ENCODE data around the gene BPIFA1. TPM values are rescaled to one million over a fixed set of nuclear protein-coding genes. Genes with fewer than 3 reads are reported as not detected.

BPIFA1 gene
- total and polyA plus RNA-seq, 9 of the 15 experiments (the other 6 are each of a cell fraction or from before 2014, with no cell fraction given) = not detected

- POLR2A ChIA-PET = interaction anchor here (0.6 to 0.7 kb wide), 2 partner anchors 27 to 306 kb away, joined by 3 read pairs; no protein-coding TSS in a partner anchor
- H3K9ac ChIP-seq (ENCODE audit: insufficient read depth in 1 of 2, low read depth in 2 of 2, low read length in 2 of 2) = no peak overlapping the region
- FAIRE-seq (no peak), DNase-seq (ENCODE audit: extremely low read depth in 1 of 4, low spot score in 3 of 4) (no peak), ATAC-seq (no peak)
- no peak overlapping the region for H2AFZ ChIP-seq (ENCODE audit: low read depth, low read length)
- H4K20me1 ChIP-seq (replicated peaks; ENCODE audit: control insufficient read depth, insufficient read depth, low read length) = no peaks in the 10 kb centered on the region
- no peaks in the 10 kb centered on the region for H3K79me2 ChIP-seq (ENCODE audit: control insufficient read depth, insufficient read depth, low read length)
- TF ChIP-seq FOXK2 (conservative IDR thresholded peaks at IDR 0.05 in 1 of 2, IDR thresholded peaks at IDR 0.05 in 1 of 2; ENCODE audit: low read depth in 2 of 2) (no peak), HINFP (tag; conservative IDR thresholded peaks at IDR 0.05; ENCODE audit: low read depth) (no peak), ZNF165 (CRISPR knock-in tag; IDR thresholded peaks at IDR 0.05; ENCODE audit: borderline replicate concordance) (no peak), THAP7 (CRISPR knock-in tag; IDR thresholded peaks at IDR 0.05) (no peak), MYNN (IDR thresholded peaks at IDR 0.05) (no peak), MYNN (CRISPR knock-in tag; IDR thresholded peaks at IDR 0.05) (no peak), ZZZ3 (IDR thresholded peaks at IDR 0.05) (no peak), ZNF174 (CRISPR knock-in tag; IDR thresholded peaks at IDR 0.05) (no peak), DMBX1 (CRISPR knock-in tag; IDR thresholded peaks at IDR 0.05; ENCODE audit: borderline replicate concordance) (no peak), MAFF (IDR thresholded peaks at IDR 0.05; ENCODE audit: low read length) (no peak), RBM39 (optimal IDR thresholded peaks at IDR 0.05; ENCODE audit: low read depth, low read length) (no peak), SOX6 (IDR thresholded peaks at IDR 0.05) (no peak), ZNF24 (IDR thresholded peaks at IDR 0.05) (no peak), CBFB (CRISPR knock-in tag; IDR thresholded peaks at IDR 0.05) (no peak)
- no peak overlapping the region for H3K4me2 ChIP-seq (ENCODE audit: insufficient read depth, low read length)
- H3K9me1 ChIP-seq (ENCODE audit: control insufficient read depth, insufficient read depth, low read length) = no peaks in the 10 kb centered on the region
- in situ Hi-C loops (cut with MboI) (no loop called here), intact Hi-C loops (cut with micrococcal nuclease) (no loop called here)
- 0% methylated on average over 3 of the region's 3 CpGs for WGBS (ENCODE audit: insufficient coverage, low coverage, missing lambda C conversion rate)
- H3K4me3 ChIP-seq = no peak overlapping the region
- no peaks in the 10 kb centered on the region for H3K36me3 ChIP-seq (ENCODE audit: control insufficient read depth, insufficient read depth, low read length)
- H3K27ac ChIP-seq (ENCODE audit: extremely low read depth, low read depth, low read length) = no peak overlapping the region
- no TSS peak for BruUV-seq (replicated peaks)
- no peaks in the 10 kb centered on the region for H3K9me3 ChIP-seq (replicated peaks; ENCODE audit: control insufficient read depth, insufficient read depth, low read depth, low read length)
- H3K27me3 ChIP-seq (ENCODE audit: control insufficient read depth in 2 of 2, insufficient read depth in 2 of 2, low read length in 2 of 2) = peaks cover 5 to 23% of the 10 kb centered on the region in 2 experiments; a peak in 4 of 5 replicates
- CTCF ChIA-PET (ENCODE audit: low intra/inter-chr PET ratio) = no interaction called here
- H3K4me1 ChIP-seq (replicated peaks in 1 of 2; ENCODE audit: control insufficient read depth in 2 of 2, insufficient read depth in 2 of 2, low read length in 2 of 2) = no peaks in the 10 kb centered on the region
Observed at GRCh38 chr20:33267701-33268100, 31.9 kb downstream of the BPIFA1 start.

Measured in K562 (cell line).